ENCODE data around the gene FOSL1.

Gene FOSL1

DNA sequence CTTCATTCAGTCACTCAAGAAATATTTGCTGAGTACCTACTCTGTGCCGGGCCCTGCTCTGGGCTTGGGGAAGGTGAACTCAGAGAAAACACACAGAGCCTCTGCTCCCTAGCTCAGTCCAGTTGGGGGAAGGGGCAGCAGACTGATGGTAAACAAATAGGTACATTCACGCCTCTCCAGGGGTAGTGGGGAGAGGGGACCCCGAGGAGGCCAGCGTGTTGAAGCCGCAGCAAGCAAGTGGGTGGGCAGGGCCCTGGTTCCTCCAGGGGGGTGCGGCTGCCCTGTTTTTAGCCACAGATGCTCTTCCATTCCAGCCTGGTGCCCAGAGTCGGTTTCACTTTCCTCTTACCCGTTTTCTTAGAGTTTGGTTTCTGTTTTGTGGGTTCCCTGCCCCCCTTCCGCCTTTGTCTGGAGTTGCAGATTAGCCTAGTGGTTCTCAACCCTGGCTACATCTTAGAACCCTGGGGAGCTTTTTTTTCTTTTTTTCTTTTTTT is 27.8 kb upstream of the FOSL1 start:
- Histone ChIP-seq H3F3A (ENCODE audit: insufficient read depth, low read length) (no peaks in the 10 kb centered on the region), H3K9me2 (ENCODE audit: low read depth, low read length) (no peaks in the 10 kb centered on the region), H3K36me3 (ENCODE audit: insufficient read depth, low read length) (no peaks in the 10 kb centered on the region), H3K4me2 (ENCODE audit: low read length) (peak overlapping the region; percentile 45), H3K79me2 (ENCODE audit: insufficient read depth, low read length) (no peaks in the 10 kb centered on the region), H4K20me1 (ENCODE audit: insufficient read depth, low read length) (no peaks in the 10 kb centered on the region), H3K4me3 (ENCODE audit: low read depth, low read length, poor library complexity, severe bottlenecking) (no peak overlapping the region), H3K27ac (ENCODE audit: low read depth, low read length, poor library complexity, severe bottlenecking) (no peak overlapping the region), H3K9me3 (ENCODE audit: low read length) (no peaks in the 10 kb centered on the region), H3K4me1 (ENCODE audit: insufficient read depth, low read length, severe bottlenecking) (peaks cover 13% of the 10 kb centered on the region), H3K27me3 (ENCODE audit: insufficient read depth, low read length) (no peaks in the 10 kb centered on the region), H3K9ac (ENCODE audit: low read length) (peak overlapping the region; percentile 17; the same call in 1 of the 2 replicates), H2AFZ (ENCODE audit: low read length) (no peak overlapping the region)
- TF ChIP-seq, protein P1, sequence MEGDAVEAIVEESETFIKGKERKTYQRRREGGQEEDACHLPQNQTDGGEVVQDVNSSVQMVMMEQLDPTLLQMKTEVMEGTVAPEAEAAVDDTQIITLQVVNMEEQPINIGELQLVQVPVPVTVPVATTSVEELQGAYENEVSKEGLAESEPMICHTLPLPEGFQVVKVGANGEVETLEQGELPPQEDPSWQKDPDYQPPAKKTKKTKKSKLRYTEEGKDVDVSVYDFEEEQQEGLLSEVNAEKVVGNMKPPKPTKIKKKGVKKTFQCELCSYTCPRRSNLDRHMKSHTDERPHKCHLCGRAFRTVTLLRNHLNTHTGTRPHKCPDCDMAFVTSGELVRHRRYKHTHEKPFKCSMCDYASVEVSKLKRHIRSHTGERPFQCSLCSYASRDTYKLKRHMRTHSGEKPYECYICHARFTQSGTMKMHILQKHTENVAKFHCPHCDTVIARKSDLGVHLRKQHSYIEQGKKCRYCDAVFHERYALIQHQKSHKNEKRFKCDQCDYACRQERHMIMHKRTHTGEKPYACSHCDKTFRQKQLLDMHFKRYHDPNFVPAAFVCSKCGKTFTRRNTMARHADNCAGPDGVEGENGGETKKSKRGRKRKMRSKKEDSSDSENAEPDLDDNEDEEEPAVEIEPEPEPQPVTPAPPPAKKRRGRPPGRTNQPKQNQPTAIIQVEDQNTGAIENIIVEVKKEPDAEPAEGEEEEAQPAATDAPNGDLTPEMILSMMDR (IDR thresholded peaks at IDR 0.05; ENCODE audit: low read length): no peak
- TF ChIP-seq EZH2 (IDR thresholded peaks at IDR 0.05; ENCODE audit: borderline replicate concordance, low read length): no peak

DNA sequence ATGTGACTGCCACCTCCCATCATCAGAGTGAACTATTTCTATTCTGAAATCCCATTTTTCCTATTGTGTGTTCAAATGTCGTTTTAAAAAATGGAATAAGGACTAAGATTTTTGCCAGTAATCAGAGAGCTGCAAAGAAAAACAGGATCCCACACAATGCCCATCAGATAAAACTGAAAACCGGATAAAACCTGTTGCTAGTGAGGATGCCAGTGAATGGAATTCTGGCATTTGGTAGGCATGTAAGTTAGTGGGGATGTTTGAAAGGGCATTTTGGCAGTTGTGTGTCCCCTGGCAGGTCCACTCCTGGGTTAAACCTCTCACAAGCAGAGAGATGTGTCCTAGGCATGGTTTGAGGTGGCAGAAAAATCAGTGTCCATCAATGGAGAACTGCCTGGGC is 25.2 kb upstream of the FOSL1 start:
- TF ChIP-seq EZH2 (IDR thresholded peaks at IDR 0.05; ENCODE audit: borderline replicate concordance, low read length): no peak
- Histone ChIP-seq H3K27ac (ENCODE audit: low read depth, low read length, poor library complexity, severe bottlenecking) (no peak overlapping the region), H3K4me1 (ENCODE audit: insufficient read depth, low read length, severe bottlenecking) (peaks cover 17% of the 10 kb centered on the region), H4K20me1 (ENCODE audit: insufficient read depth, low read length) (no peaks in the 10 kb centered on the region), H3K9me2 (ENCODE audit: low read depth, low read length) (no peaks in the 10 kb centered on the region), H2AFZ (ENCODE audit: low read length) (no peak overlapping the region), H3K36me3 (ENCODE audit: insufficient read depth, low read length) (0 out of 2 replicates have a peak, but pooled peaks cover 3% of the 10 kb centered on the region), H3K9me3 (ENCODE audit: low read length) (no peaks in the 10 kb centered on the region), H3K27me3 (ENCODE audit: insufficient read depth, low read length) (no peaks in the 10 kb centered on the region), H3K4me2 (ENCODE audit: low read length) (no peak overlapping the region), H3F3A (ENCODE audit: insufficient read depth, low read length) (no peaks in the 10 kb centered on the region), H3K9ac (ENCODE audit: low read length) (no peak overlapping the region), H3K79me2 (ENCODE audit: insufficient read depth, low read length) (no peaks in the 10 kb centered on the region), H3K4me3 (ENCODE audit: low read depth, low read length, poor library complexity, severe bottlenecking) (no peak overlapping the region)

DNA sequence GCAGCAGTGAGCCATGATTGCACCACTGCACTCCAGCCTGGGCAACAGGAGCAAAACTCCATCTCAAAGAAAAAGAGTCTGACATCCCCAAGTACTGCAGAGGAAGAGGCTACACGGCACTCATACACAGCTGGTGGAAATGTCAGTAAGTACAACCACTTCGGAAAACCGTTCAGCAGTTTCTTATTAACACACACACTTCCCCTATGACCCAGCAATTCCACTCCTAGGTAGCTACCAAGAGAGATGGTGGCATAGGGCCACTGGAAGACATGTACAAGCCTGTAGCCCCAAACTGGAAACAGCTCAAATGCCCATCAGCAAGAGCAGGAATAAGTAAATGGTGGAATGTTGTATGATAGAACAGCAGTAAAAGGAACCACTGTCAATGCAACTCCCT is 22.4 kb upstream of the FOSL1 start:
- Histone ChIP-seq H3K36me3 (ENCODE audit: insufficient read depth, low read length) (0 out of 2 replicates have a peak, but pooled peaks cover 3% of the 10 kb centered on the region), H3K4me1 (ENCODE audit: insufficient read depth, low read length, severe bottlenecking) (peaks cover 21% of the 10 kb centered on the region), H3K79me2 (ENCODE audit: insufficient read depth, low read length) (no peaks in the 10 kb centered on the region), H3K4me3 (ENCODE audit: low read depth, low read length, poor library complexity, severe bottlenecking) (no peak overlapping the region), H3K9ac (ENCODE audit: low read length) (no peak overlapping the region), H3K4me2 (ENCODE audit: low read length) (no peak overlapping the region), H3K27ac (ENCODE audit: low read depth, low read length, poor library complexity, severe bottlenecking) (no peak overlapping the region), H3K27me3 (ENCODE audit: insufficient read depth, low read length) (no peaks in the 10 kb centered on the region), H2AFZ (ENCODE audit: low read length) (no peak overlapping the region), H4K20me1 (ENCODE audit: insufficient read depth, low read length) (no peaks in the 10 kb centered on the region), H3K9me3 (ENCODE audit: low read length) (no peaks in the 10 kb centered on the region), H3K9me2 (ENCODE audit: low read depth, low read length) (no peaks in the 10 kb centered on the region), H3F3A (ENCODE audit: insufficient read depth, low read length) (no peaks in the 10 kb centered on the region)
- TF ChIP-seq, protein P1 (IDR thresholded peaks at IDR 0.05; ENCODE audit: low read length): no peak
- no peak for TF ChIP-seq EZH2 (IDR thresholded peaks at IDR 0.05; ENCODE audit: borderline replicate concordance, low read length)

DNA sequence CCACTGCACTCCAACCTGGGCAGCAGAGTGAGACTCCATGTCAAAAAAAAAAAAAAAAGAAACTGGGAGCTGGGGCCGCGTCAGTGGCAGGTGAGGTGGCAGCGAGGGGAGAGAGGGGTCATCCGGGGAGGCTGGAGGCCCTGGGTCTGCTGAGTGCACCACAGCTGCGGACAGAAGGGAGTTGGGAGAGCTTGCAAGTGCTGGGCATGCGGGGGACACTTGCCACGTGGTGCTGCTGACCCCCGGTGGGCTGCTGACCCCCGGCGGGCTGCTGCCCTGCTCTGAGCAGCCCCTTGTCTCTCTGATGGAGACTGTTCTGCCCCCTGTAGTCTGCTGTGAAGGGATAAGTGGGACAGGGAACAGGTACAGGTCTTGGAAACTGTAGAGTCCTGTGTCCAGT is 21.7 kb upstream of the FOSL1 start:
- Histone ChIP-seq H3K9me2 (ENCODE audit: low read depth, low read length) (no peaks in the 10 kb centered on the region), H3K9me3 (ENCODE audit: low read length) (no peaks in the 10 kb centered on the region), H3K79me2 (ENCODE audit: insufficient read depth, low read length) (no peaks in the 10 kb centered on the region), H2AFZ (ENCODE audit: low read length) (no peak overlapping the region), H3K9ac (ENCODE audit: low read length) (no peak overlapping the region), H4K20me1 (ENCODE audit: insufficient read depth, low read length) (no peaks in the 10 kb centered on the region), H3K4me1 (ENCODE audit: insufficient read depth, low read length, severe bottlenecking) (peaks cover 24% of the 10 kb centered on the region), H3K27me3 (ENCODE audit: insufficient read depth, low read length) (no peaks in the 10 kb centered on the region), H3F3A (ENCODE audit: insufficient read depth, low read length) (no peaks in the 10 kb centered on the region), H3K27ac (ENCODE audit: low read depth, low read length, poor library complexity, severe bottlenecking) (no peak overlapping the region), H3K4me2 (ENCODE audit: low read length) (no peak overlapping the region), H3K4me3 (ENCODE audit: low read depth, low read length, poor library complexity, severe bottlenecking) (no peak overlapping the region), H3K36me3 (ENCODE audit: insufficient read depth, low read length) (0 out of 2 replicates have a peak, but pooled peaks cover 3% of the 10 kb centered on the region)
- TF ChIP-seq, protein P1 (IDR thresholded peaks at IDR 0.05; ENCODE audit: low read length): no peak
- TF ChIP-seq EZH2 (IDR thresholded peaks at IDR 0.05; ENCODE audit: borderline replicate concordance, low read length): no peak
